HG03039 (cell line): ENCODE data around the gene CDK6.

Experiments used
- ATAC-seq: cut with Tn5 transposase; IDR thresholded peaks from one replicate; pipeline ENCODE4 v1.9.1; 2021; ENCODE audit warnings: mild to moderate bottlenecking, moderate library complexity; ENCODE audit not compliant: unreplicated experiment

Gene CDK6

DNA sequence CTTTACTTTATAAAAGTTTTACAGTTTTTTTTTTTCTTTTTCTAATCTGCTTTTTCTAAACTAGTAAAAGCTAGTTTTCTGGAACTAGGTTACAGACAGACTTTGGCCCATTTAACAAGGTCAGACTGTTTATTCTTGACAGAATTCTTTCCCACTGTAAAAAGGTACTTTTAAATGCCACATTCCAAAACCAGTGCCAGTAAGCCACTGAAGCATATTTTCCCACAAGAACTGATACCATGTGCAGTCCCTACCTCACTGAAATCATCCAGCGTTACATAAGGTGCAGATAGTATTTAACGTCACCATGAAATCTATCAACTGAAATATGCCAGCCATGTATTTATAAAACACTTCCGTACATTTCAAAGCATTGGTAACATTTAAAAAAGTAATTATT, 121.6 kb downstream of the CDK6 start:
- ATAC-seq: no peak

DNA sequence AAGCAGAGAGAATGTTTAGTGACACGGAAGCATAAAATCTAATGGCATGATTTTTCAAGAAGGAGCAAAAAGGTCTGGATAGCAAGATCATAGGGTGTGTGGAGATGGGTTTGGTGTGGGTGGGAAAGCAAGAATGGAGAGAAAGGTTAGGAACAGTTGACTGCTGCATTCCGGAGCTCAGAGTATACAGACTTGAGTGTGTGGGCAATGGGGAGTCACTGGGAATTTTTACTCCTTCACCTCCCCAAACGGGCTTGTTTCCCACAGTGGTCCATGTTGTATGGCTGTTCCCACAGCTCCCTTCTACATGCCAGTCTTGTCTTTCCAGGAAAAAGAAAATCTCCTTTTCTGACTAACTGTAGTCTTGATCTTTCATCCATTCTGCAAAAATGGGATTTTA, 122.1 kb downstream of the CDK6 start:
- no peak for ATAC-seq

DNA sequence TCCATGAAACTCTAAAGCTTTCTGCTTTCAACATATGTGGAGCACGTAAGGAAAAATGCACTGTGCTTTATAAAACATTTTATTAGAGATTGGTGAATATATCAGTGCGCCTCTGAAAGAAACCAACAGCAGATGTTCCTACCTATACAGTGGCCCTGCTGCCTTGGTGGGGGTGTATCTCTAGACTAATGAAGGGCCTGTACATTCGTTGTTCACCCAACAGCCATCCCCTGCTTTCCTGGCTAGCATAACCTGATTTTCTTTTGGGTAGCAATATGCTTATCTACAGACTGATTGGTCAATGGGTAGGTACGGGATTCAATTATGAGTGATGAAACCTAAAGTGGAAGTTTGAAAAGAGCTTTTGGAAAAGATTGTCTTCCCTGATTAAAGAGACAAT, 126.5 kb downstream of the CDK6 start:
- ATAC-seq: no peak

DNA sequence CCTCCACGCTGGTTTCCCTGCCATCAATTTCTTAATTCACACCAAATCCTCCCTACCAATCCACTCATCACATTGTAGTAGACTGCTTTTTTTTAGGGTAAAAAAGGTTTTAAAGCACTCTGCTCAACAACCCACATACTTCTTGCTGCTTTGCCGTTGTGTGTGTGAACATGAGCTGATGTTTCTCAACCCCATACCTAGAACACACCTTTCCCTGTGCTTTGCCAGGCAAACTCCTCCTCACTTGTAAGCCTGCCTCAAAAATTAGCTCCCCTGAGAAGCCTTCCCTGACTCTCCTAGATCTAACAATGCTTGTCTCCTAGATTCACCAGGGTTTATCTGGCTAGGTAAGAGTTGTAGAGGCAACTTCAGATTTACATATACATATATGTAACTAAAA, 127.2 kb downstream of the CDK6 start:
- no peak for ATAC-seq

DNA sequence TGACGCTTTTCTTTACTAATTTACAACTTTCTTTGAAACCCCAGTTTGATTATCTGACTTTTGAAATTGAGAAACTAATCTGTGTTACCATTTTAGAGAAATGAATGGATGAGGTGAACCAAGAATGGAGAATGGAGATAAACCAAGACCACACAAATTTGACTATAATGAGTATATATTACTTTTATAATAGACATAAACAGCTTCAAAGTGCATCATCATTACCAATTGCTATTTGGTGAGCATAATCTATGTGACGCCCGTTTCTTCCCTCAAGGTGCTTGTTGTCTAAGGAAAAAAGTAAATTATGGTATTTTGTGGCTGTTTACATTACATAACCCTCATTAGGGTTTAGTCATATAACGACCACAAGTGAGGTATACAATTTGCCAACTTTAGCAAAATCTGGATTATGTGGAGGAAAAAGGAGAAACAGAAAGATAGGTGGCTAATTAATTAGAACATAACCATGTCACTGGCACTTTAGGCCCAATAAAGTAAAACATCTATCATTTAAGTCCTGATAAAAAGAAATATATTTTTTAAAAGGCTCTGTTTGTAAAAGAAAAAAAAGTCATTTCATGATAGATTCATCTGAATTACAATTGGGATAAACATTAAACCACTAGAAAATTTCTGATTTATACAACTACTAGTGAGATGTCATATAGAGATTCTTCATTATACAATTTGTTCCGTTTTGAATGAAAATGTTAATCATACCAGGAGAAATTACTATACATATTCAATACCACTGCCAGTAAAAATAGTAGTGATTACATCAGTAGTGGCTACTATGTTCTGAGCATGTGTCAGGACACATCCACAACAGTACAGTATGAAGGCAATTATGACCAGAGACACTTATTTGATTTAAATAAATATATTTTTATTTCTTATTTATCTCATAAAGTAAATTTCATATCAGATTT, 128.0 kb downstream of the CDK6 start:
- ATAC-seq: no peak

DNA sequence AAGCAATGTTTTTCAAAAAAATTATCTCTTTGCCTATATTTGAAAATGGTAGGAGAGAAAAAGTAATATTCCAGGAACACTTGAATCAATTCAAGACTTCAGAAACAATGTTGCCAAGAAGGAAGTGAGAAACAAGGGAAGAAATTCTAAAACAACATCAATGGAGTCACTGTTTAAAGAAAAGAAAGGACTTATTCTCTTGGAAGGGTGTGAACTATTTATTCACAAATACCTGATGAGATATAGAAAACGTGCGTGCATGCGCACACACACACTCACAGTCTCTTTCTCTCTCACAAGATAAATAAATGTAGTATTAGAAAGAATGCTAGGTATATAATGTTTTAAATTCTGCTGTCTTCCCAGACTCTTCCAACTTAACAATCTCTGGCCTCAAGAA, 128.9 kb downstream of the CDK6 start:
- ATAC-seq: no peak

DNA sequence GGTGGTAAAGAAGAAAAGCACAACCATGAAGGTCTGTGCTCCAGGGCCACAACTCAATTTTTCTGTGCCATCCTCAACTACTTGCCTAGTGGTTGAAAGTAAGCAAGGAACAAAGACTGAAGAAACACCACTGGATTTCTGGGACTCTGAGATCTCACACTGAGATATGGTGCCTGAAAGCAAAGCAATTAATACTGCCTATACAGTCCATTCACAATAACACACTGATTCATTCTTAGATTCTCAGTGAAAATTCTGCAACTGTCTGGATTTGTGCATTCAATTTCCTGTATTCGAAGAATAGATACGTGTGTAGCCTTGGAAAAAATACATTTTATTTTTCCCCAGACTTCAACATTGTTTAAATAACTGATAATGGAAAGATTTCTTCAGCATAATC, 129.8 kb downstream of the CDK6 start:
- no peak for ATAC-seq

DNA sequence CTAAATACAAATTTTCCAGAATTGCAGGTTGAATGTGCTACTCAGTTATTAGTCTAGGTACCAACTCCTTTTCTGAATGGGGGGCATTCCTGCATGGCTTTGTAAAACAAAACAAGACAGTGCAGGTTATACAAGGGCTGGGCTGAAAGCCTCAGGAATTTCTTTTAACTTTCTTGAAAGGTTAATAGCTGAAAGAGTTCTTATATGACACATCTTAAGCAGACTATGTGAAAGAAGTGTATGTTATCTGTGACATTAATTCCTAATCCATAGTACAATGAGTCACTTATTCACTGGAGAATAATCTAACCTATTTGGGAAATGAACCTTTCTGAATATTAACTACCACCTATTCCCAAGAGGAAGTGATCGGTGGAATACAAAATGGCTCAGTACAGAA, 130.5 kb downstream of the CDK6 start:
- ATAC-seq: no peak

DNA sequence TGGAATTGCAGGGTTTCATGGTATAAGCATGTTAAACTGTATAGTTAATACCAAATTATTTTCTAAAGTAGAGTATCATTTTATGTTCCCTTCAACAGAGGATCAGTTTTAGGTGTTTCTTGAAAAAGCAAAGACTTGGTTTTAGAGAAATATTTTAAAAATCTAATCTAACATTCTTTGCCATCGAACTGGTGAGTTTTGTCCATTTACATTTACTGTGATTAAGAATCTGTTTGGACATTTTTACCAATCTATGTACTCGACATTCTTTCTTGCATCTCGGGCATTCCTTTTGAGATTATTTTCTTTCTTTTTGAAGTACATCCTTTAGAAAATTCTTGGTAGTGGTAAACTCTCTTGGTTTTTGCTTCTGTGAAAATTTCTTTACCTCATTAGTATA, 131.5 kb downstream of the CDK6 start:
- ATAC-seq: no peak

DNA sequence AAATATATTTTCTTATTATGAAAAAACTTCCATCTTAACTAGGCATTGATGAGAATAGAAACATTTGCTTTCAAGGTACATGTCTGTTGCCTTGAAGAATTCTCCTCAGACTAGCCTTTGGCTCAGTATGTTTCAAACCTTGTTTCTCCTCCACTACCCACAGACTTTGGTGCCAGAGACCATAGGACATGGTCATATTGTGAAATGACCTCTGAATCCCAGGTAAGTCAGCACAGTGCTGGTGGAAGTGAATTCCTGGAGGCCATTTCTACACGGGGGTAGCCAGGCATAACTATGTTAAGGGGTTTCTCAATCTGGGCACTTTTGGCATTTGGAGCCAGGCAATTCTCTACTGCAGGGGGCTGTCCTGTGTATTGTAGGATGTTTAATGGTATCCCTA, 133.8 kb downstream of the CDK6 start:
- no peak for ATAC-seq

DNA sequence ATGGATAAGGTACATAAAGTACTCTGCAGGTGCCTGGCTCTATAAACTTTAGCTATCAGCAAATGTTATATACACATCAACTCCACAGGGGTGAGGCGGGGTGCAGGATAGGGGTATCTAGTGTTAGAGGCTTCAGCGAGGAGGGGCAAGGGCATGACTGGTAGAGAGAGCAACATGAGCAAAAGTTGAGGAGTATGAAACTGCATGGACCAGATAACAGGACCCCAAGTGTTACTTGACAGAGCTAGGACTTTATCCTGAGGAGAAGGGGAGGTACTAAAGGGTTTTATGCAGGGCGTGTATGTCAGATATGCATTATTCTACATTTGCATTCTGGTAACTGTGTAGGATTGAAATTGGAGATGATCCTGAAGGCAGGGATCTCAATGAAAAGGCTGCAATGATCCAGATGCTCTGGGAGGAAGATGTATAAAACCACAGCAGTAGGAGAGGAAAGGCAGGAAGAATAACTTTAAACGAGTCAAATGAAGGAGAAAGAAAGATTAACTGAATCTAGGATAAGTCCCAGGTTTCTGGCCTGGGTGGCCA, 136.3 kb downstream of the CDK6 start:
- no peak for ATAC-seq

DNA sequence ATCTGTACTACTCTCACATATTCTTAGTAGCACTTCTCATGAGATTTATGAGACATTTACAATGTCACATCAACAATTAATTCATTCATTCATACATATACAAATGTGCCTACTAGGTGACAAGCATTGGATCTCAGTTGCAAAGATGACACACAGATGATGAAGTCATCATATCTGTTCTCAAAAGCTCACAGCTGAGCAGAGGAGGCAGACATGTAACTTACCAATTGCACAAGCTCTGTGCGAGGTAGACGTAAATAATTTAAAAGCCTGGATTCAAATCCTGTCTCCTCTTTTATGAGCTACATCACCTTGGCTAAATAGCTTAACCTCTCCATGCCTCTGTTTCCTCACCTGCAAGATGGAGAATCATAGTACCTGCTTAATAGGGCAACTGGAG, 136.8 kb downstream of the CDK6 start:
- no peak for ATAC-seq

DNA sequence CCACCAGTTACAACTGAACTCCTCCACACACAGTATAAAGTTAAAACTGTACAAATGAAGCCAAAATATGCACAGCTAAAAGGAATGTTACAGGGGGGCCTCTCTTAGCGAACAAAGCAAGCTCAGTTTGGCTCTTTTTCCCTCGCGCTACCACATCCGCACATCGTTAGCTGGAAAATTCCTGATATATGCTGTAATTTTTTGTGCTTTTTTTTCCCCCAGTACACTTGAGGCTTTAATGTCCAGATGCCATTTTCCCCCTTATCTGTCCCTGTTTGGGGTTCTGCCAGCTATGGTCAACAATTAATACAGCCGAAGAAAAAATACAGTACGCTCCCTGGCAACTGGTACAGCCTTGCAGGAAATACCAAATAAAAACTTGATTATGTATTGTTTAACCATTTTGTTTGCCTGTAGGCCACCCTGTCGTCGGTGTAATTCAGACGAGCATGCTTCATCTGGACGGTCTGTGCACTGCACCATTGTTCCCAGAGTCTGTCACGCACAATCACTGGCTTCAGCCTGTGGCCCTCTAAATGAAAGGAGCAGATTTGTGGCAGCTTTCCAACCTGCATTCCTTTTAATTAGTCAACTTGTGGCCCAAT, 138.0 kb downstream of the CDK6 start:
- no peak for ATAC-seq

DNA sequence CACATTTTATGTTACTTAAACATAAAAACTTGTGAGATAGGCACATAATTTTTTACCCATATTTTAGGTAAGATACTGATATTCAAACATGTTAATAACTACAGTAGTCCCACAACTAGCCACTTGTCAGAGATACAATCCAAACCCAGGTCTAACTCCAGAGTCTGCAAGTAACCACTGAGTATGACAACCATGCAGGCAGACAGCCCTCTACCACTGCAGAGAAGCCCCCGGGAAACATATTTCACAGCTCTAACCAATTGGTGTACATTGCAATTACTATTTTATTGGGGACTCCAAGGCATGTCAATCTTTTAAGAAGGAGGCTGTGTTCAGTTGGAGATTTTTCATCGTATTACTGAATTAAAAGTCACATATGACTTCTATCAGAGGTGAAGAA, 139.0 kb downstream of the CDK6 start:
- ATAC-seq: no peak

DNA sequence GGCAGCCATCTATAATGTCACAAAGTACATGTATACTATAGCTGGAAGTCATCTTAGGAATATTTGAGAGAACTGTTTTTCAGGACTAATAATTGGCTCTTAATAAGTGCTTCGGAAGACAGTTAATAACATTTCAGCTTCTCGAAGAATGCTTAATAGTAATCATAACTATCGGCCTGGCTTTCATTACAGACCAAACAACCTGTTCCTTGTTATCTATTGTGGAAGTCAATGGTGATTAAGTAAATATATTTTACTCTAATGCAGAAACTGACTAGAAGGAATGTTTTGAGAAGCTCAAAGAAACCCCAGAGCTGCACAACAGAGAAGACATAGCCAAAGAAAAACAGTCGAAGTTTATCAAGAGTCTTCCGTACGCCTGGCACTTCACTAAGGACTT, 139.4 kb downstream of the CDK6 start:
- ATAC-seq: no peak

DNA sequence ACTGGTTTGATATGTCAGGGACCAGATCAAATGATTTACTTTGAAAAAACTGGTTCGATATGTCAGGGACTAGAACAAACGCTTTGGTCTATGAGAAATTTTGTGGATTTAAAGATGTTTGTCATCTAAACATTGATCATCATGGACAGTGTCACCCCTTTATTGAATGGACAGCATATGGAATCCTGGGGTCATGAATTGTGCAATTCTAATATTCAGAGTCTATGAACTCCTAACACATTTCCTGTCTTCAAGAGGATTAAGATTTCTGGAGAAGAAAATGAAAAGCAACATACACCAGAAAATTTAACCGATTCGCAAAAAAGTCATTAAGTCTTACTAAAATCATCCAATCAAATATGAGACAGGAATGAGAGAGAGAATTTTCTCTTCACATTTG, 139.8 kb downstream of the CDK6 start:
- no peak for ATAC-seq

DNA sequence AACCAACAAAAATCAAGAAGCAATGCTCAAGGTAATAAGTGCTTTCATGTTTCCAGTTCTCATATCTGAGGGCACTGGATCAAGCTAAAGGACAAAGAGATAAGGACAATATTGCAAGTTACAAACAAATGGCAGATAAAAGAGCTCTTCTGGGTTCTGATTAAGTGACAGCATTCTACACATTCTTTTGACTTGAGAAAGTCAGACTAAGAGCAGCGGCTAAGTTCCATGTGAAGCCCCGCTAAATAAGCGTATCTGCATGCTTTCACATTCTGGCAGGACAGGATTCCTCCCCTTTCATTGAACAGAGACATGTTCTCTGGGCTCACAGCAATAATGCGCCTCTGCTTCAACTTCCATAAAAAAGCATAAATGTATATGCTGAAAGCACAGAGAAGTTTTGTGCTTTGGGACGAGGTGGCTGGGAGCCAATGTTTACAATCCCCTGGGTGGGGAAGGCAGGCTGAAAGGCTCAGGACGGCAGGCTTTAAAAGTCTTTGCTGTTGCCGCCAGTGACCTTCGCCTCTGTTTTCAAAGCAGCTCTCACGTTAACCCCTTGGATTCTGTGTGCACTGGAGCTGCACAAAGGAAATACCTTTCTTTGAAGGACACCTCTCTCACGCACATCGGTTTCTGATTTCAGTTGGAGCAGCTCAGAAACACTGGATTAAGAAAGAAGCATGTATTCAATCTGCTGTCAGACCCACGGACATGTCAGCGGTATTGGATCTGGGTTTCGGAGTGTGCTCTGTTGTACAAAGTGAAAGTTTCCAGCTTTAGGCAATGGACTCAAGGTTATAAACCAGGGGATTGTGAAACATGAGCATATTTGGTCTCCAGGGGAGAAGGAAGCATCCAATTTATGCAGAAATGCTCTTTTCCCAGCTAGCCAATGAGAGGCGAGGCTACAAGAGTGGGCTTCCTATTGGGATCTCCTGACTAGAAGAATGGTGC, 140.8 kb downstream of the CDK6 start:
- ATAC-seq: no peak

DNA sequence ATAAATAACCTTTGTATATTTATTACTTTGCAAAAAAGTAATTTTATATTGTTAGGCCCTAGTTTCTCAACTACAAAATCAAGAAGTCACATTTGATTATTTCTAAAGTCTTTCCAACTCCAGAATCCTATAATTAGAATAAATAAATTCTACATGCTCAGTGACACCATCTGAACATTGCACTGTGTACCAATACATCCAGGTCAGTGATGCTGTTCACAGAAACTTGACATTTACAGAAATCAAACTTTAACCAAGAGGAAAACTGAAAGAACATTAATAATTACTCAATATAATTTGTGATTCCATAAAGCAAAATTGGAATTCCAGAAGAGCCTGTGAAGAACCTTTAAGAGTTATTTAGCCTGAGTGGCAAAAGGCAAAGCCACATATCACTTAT, 142.2 kb downstream of the CDK6 start:
- no peak for ATAC-seq

DNA sequence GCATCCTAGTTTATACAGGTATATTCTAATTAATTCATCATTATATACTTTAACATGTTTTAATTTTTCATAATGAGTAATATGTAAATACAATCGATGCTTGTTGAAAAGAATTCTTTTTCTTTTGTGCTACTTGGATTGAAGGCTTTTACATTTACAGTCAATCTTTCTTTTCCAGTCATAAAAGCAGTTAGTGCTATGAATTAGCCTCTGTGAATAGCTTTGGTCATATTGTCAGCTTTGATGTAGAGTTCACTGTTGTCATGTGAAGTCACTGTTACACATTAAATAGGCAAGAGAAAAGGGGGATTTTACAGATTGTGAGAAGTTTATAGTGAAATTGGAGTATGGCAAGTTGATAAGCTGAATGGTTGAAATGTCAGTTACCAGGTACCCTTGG, 142.9 kb downstream of the CDK6 start:
- no peak for ATAC-seq

DNA sequence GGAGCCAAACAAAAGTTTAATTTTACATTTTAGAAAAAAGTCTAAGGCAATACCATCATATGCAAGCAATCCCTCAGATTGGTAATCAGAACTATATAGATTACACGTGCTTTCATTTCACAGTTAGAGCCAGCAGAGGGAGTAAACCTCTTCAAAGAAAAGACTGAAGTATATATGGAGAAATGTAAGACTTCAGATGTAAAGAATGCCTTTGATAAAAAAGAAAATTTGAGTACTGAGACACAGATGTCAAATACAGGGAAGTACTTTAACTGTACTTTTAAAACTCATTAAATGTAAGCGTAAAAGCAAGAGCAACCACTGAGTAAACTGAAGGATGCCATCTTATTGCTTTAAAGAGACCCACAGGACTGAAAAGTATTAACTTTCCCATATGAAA, 144.8 kb downstream of the CDK6 start:
- no peak for ATAC-seq
